PC-9 (cell line): ENCODE data around the gene CHURC1. TPM values are rescaled to one million over a fixed set of nuclear protein-coding genes. Genes with fewer than 3 reads are reported as not detected.

Source experiments
- BruUV-seq: library from RNA; stranded (reverse); fragments of 400-500 nt; replicated peaks from 2 replicates; lab custom pipeline; 2021; lab: Mats Ljungman, UMichigan
- CTCF ChIA-PET: fragments of 300-600 bp; sonication (Branson Sonifier 250); formaldehyde crosslinking; loops from one replicate; lab custom pipeline; 2022; ENCODE audit warnings: antibody characterized with exemption; lab: Charles Lee
- POLR2A ChIA-PET: fragments of 300-600 bp; sonication (Branson Sonifier 250); formaldehyde crosslinking; loops from one replicate; lab custom pipeline; 2022; ENCODE audit warnings: antibody characterized with exemption; ENCODE audit not compliant: unreplicated experiment; lab: Charles Lee
- DNase-seq, 2 experiments: peaks; one replicate each; pipeline versions ENCODE4 v3.0.0 to v3.0.0-alpha.2; 2015 to 2022; ENCODE audit warnings: mixed read lengths in 1 of 2
- H2AFZ ChIP-seq: fragments of 200-600 bp; sonication (generic); 2 replicates; pipeline ENCODE4 v1.8.1; 2017; ENCODE audit warnings: antibody characterized with exemption
- H3F3A ChIP-seq: fragments of 200-600 bp; sonication (generic); 2 replicates; pipeline ENCODE4 v1.8.1; 2017; ENCODE audit warnings: antibody characterized with exemption, mild to moderate bottlenecking, low read depth; ENCODE audit not compliant: insufficient read depth
- H3K27ac ChIP-seq: fragments of 200-600 bp; sonication (generic); 2 replicates; pipeline ENCODE4 v1.6.1; 2016; ENCODE audit warnings: mixed run types
- H3K27me3 ChIP-seq: fragments of 200-600 bp; sonication (generic); 2 replicates; pipeline ENCODE4 v1.6.1; 2016; ENCODE audit warnings: low read depth, mixed run types; ENCODE audit not compliant: insufficient read depth
- H3K36me3 ChIP-seq: fragments of 200-600 bp; sonication (generic); 2 replicates; pipeline ENCODE4 v1.6.1; 2016; ENCODE audit warnings: low read depth, mixed run types
- H3K4me1 ChIP-seq: fragments of 200-600 bp; sonication (generic); replicated peaks from 2 replicates; pipeline ENCODE4 v1.6.1; 2016; ENCODE audit warnings: mixed run types; ENCODE audit not compliant: insufficient read depth
- H3K4me2 ChIP-seq: fragments of 200-600 bp; sonication (generic); 2 replicates; pipeline ENCODE4 v1.6.1; 2017; ENCODE audit warnings: mixed run types
- H3K4me3 ChIP-seq: fragments of 200-600 bp; sonication (generic); 2 replicates; pipeline ENCODE4 v1.6.1; 2016; ENCODE audit warnings: mixed run types
- H3K79me2 ChIP-seq: fragments of 200-600 bp; sonication (generic); 2 replicates; pipeline ENCODE4 v1.6.1; 2017; ENCODE audit warnings: low read depth, mixed run types
- H3K9me2 ChIP-seq: fragments of 200-600 bp; sonication (generic); 2 replicates; pipeline ENCODE4 v1.8.1; 2017; ENCODE audit warnings: mild to moderate bottlenecking; ENCODE audit not compliant: insufficient read depth
- H3K9me3 ChIP-seq: fragments of 200-600 bp; sonication (generic); 2 replicates; pipeline ENCODE4 v1.8.1; 2016; ENCODE audit warnings: low read depth; ENCODE audit not compliant: insufficient read depth
- H4K20me1 ChIP-seq: fragments of 200-600 bp; sonication (generic); 2 replicates; pipeline ENCODE4 v1.8.1; 2017; ENCODE audit not compliant: insufficient read depth
- EZH2 ChIP-seq: fragments of 200-600 bp; sonication (generic); IDR thresholded peaks from 2 replicates; pipeline ENCODE4 v1.8.0; 2017; ENCODE audit warnings: antibody characterized with exemption, low read depth
- intact Hi-C: fragments of 100-400 bp; cut with micrococcal nuclease; formaldehyde crosslinking; loops from one replicate; pipeline ENCODE4 v1.10.0; 2022; ENCODE audit not compliant: unreplicated experiment
- total RNA-seq: library from RNA; stranded (reverse); gene quantifications from 2 replicates; pipeline ENCODE4 v1.2.3, GENCODE V29; 2021
- TF ChIP-seq, protein P1 (sequence below): fragments of 200-600 bp; sonication (generic); conservative IDR thresholded peaks from 2 replicates; pipeline ENCODE4 v1.6.1; 2017; ENCODE audit warnings: mixed run types, antibody characterized with exemption, mild to moderate bottlenecking, moderate library complexity

Gene CHURC1
- total RNA-seq, 1 experiment from 2014 or later, result 91.8 TPM

DNA sequence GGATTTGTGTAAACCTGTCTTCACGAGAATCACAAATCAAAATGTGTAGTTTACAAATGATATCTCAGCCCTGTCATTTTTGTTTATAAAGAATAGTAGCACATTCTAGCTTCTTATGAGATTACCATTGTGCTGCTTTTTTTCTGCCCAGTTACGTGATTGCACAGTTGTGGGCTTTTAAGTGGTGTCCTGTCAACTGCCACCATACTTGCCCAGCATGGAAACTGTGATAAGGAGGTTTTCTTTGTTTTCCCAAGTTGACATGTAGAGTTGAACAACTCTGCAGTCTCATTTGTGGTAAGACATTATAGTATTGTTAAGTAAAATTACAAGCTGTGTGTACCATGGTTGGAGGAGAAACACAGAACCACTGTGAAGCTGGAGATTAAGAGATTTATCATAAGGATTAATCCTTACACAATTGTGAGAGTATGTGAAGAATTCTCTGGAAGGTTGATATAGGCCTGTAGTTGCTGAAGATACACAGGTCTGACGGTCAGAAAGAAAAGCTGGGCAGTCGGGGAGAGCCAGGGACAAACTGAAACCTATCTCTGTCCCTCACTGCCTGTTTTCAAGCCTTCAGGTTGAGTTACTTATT lies 12.2 kb downstream of the CHURC1 start:
- H3K27ac ChIP-seq, result 0 out of 2 replicates have a peak overlapping the region, but pooled peaks have one; percentile 16
- H4K20me1 ChIP-seq, result peaks cover 15% of the 10 kb centered on the region; the same call in 1 of the 2 replicates
- H2AFZ ChIP-seq, result no peak overlapping the region
- H3K79me2 ChIP-seq, result peaks cover 13% of the 10 kb centered on the region
- TF ChIP-seq, protein P1, sequence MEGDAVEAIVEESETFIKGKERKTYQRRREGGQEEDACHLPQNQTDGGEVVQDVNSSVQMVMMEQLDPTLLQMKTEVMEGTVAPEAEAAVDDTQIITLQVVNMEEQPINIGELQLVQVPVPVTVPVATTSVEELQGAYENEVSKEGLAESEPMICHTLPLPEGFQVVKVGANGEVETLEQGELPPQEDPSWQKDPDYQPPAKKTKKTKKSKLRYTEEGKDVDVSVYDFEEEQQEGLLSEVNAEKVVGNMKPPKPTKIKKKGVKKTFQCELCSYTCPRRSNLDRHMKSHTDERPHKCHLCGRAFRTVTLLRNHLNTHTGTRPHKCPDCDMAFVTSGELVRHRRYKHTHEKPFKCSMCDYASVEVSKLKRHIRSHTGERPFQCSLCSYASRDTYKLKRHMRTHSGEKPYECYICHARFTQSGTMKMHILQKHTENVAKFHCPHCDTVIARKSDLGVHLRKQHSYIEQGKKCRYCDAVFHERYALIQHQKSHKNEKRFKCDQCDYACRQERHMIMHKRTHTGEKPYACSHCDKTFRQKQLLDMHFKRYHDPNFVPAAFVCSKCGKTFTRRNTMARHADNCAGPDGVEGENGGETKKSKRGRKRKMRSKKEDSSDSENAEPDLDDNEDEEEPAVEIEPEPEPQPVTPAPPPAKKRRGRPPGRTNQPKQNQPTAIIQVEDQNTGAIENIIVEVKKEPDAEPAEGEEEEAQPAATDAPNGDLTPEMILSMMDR, result no peak
- TF ChIP-seq EZH2, result no peak
- H3K9me3 ChIP-seq, result no peaks in the 10 kb centered on the region
- no peaks in the 10 kb centered on the region for H3K27me3 ChIP-seq
- BruUV-seq, result no TSS peak
- H3F3A ChIP-seq, result peaks cover 5% of the 10 kb centered on the region
- no peaks in the 10 kb centered on the region for H3K9me2 ChIP-seq
- no peak for DNase-seq
- CTCF ChIA-PET, result interaction anchor here (0.6 kb wide), 1 partner anchor 941 kb away, joined by 7 read pairs; no protein-coding TSS in a partner anchor
- POLR2A ChIA-PET, result interaction anchor here (0.6 kb wide), 1 partner anchor 232 kb away, joined by 4 read pairs; no protein-coding TSS in a partner anchor
- intact Hi-C loops, result no loop called here
- no peaks in the 10 kb centered on the region for H3K4me1 ChIP-seq
- peaks cover 50% of the 10 kb centered on the region for H3K36me3 ChIP-seq
- H3K4me3 ChIP-seq, result no peak overlapping the region
- no peak overlapping the region for H3K4me2 ChIP-seq

DNA sequence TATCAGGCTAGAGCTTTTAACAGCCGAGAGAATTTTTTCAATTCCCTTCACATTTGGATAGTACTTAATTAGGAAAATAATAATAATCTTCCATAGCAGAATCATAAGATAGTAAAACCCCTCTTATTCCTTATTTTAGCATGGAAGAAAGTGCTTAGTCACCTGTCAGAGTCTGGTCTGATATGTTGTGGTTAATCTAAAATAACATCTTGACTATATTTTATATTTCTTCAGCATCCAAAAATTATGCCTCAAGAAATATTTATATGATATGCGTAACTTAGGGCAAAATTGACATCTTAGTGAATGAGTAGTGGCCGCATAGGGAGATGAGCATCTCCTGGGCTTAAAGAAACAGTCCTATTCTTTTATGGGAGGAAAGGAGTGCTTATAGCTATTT lies 12.8 kb downstream of the CHURC1 start:
- no peak overlapping the region for H2AFZ ChIP-seq
- H3K79me2 ChIP-seq, result peaks cover 8% of the 10 kb centered on the region
- no peaks in the 10 kb centered on the region for H3K9me2 ChIP-seq
- BruUV-seq, result no TSS peak
- intact Hi-C loops, result no loop called here
- TF ChIP-seq EZH2, result no peak
- TF ChIP-seq, protein P1, result no peak
- peaks cover 53% of the 10 kb centered on the region for H3K36me3 ChIP-seq
- H3K27ac ChIP-seq, result 0 out of 2 replicates have a peak overlapping the region, but pooled peaks have one; percentile 16
- no peaks in the 10 kb centered on the region for H3K9me3 ChIP-seq
- no peaks in the 10 kb centered on the region for H3K27me3 ChIP-seq
- peaks cover 11% of the 10 kb centered on the region; the same call in 1 of the 2 replicates for H4K20me1 ChIP-seq
- no peak overlapping the region for H3K4me2 ChIP-seq
- no peak overlapping the region for H3K4me3 ChIP-seq
- H3K4me1 ChIP-seq, result no peaks in the 10 kb centered on the region
- ChIA-PET CTCF (interaction anchor here (0.6 kb wide), 1 partner anchor 942 kb away, joined by 7 read pairs; no protein-coding TSS in a partner anchor), POLR2A (interaction anchor here (0.6 to 0.7 kb wide), 2 partner anchors 12 to 231 kb away, joined by 4 to 20 read pairs; no protein-coding TSS in a partner anchor)
- H3F3A ChIP-seq, result peaks cover 5% of the 10 kb centered on the region
- DNase-seq, result no peak

DNA sequence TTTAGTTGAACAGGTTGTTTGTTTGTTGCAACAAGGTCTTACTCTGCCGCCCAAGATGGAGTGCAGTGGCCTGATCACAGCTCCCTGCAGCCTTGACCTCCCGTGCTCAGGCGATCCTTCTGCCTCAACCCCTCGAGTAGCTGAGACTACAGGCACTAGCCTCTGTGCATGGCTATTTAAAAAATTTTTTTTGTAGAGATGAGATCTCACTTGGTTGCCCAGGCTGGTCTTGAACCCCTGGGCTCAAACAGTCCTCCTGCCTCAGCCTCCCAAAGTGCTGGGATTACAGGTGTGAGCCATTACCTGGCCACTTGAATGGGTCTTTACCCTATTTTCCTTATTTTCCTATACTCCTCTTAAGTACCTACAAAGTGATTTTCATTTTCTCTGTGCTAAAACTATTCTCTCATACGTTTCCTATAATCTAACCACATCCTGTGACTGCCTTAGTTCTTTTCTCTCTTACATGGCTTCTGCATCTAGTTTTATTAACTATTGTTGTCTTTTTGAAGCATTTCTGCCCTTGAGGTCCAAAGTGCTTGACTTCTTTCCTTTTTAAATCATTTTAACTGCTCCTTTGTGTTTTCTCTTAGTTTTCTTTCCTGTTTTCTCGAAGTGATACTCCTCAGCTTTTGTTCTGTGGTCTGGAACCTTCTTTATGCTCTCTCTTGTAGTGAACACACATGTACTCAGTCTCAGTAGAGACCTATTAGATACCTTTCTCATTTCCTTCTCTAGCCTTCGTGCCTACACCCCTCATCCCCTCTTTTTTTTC lies 14.2 kb downstream of the CHURC1 start:
- Histone ChIP-seq H3K9me2 (no peaks in the 10 kb centered on the region), H2AFZ (no peak overlapping the region), H3K4me1 (no peaks in the 10 kb centered on the region), H3K9me3 (no peaks in the 10 kb centered on the region), H3K4me2 (no peak overlapping the region), H4K20me1 (no peaks in the 10 kb centered on the region; the same call in 1 of the 2 replicates), H3K79me2 (peaks cover 5% of the 10 kb centered on the region; the same call in 1 of the 2 replicates), H3K4me3 (no peak overlapping the region), H3K36me3 (peaks cover 59% of the 10 kb centered on the region), H3K27ac (no peak overlapping the region), H3K27me3 (no peaks in the 10 kb centered on the region), H3F3A (peaks cover 5% of the 10 kb centered on the region)
- no TSS peak for BruUV-seq
- intact Hi-C loops, result no loop called here
- CTCF ChIA-PET, result no interaction called here
- TF ChIP-seq, protein P1, result no peak
- no peak for TF ChIP-seq EZH2
- POLR2A ChIA-PET, result no interaction called here
- DNase-seq, result no peak
